CD4-positive, alpha-beta T cell (primary cell): ENCODE results near the gene CCK. TPM values are rescaled to one million over a fixed set of nuclear protein-coding genes. Genes with fewer than 3 reads are reported as not detected.

Experiments used
- ATAC-seq: fragments of 200-7000 bp; cut with Tn5 transposase; one replicate; pipeline ENCODE4 v1.10.0; 2022; ENCODE audit warnings: mild to moderate bottlenecking; ENCODE audit not compliant: poor library complexity
- CTCF ChIA-PET: fragments of 350-600 bp; sonication (Branson Sonifier 250); formaldehyde crosslinking; loops from one replicate; lab custom pipeline; 2021; ENCODE audit warnings: antibody characterized with exemption, inconsistent platforms; lab: Charles Lee
- POLR2A ChIA-PET: fragments of 350-600 bp; sonication (Branson Sonifier 250); formaldehyde crosslinking; loops from one replicate; lab custom pipeline; 2021; ENCODE audit warnings: antibody characterized with exemption, inconsistent platforms; lab: Charles Lee
- DNase-seq, 14 experiments: peaks; one replicate each; pipeline ENCODE4 v3.0.0-alpha.2; 2013 to 2020; ENCODE audit warnings: mixed read lengths in 2 of 14
- H3K27ac ChIP-seq, 2 donors: one replicate each; pipeline versions ENCODE4 v1.5.1 to v1.7.0; 2013; ENCODE audit warnings: low read length in 2 of 2, low read depth in 1 of 2, mild to moderate bottlenecking in 1 of 2
- H3K27me3 ChIP-seq, 2 experiments: 1 replicate in 1 of 2; 2 replicates in 1 of 2; pipeline versions ENCODE4 v1.6.1 to v1.7.0; 2013; ENCODE audit warnings: low read length in 2 of 2, control low read depth in 1 of 2, mild to moderate bottlenecking in 1 of 2, moderate library complexity in 1 of 2; ENCODE audit not compliant: insufficient read depth in 2 of 2, control insufficient read depth in 1 of 2
- H3K36me3 ChIP-seq: one replicate; pipeline ENCODE4 v1.6.1; 2013; ENCODE audit warnings: low read length, control low read depth; ENCODE audit not compliant: insufficient read depth
- H3K4me1 ChIP-seq: one replicate; pipeline ENCODE4 v1.6.1; 2013; ENCODE audit warnings: low read length, control low read depth; ENCODE audit not compliant: insufficient read depth
- H3K4me3 ChIP-seq: one replicate; pipeline ENCODE4 v1.5.1; 2013; ENCODE audit warnings: mild to moderate bottlenecking, low read length, moderate library complexity
- H3K9me3 ChIP-seq, 2 experiments: 1 replicate in 1 of 2; 2 replicates in 1 of 2; pipeline versions ENCODE4 v1.6.1 to v1.7.0; 2013; ENCODE audit warnings: low read length in 2 of 2, mild to moderate bottlenecking in 2 of 2, control low read depth in 1 of 2, moderate library complexity in 1 of 2; ENCODE audit not compliant: control insufficient read depth in 1 of 2, insufficient read depth in 1 of 2
- H3K27ac Mint-ChIP-seq: one replicate; pipeline ENCODE4 v1.8.0; 2020; ENCODE audit warnings: mixed read lengths
- H3K27me3 Mint-ChIP-seq: one replicate; pipeline ENCODE4 v1.8.0; 2021; ENCODE audit warnings: mixed read lengths
- H3K36me3 Mint-ChIP-seq: one replicate; pipeline ENCODE4 v1.8.0; 2021; ENCODE audit warnings: low read depth, mixed read lengths
- H3K4me1 Mint-ChIP-seq: one replicate; pipeline ENCODE4 v1.8.0; 2021; ENCODE audit warnings: low read depth, mixed read lengths
- H3K4me3 Mint-ChIP-seq: one replicate; pipeline ENCODE4 v1.8.0; 2020; ENCODE audit warnings: mild to moderate bottlenecking, mixed read lengths
- H3K9me3 Mint-ChIP-seq: one replicate; pipeline ENCODE4 v1.8.0; 2020; ENCODE audit warnings: mixed read lengths
- intact Hi-C, 2 experiments: fragments of 100-400 bp; cut with DNase I in 1 of 2; cut with micrococcal nuclease in 1 of 2; formaldehyde crosslinking; loops; one replicate each; pipeline versions ENCODE4 v1.15.1 to v1.9.0; 2023 to 2025; cut with DNase I, micrococcal nuclease
- total RNA-seq, 174 experiments: library from RNA in 2 of 174; stranded (reverse) in 2 of 174; gene quantifications; one replicate each; pipeline ENCODE4 v1.2.3 and lab custom pipeline; 2021 to 2026
- TF ChIP-seq, protein P1 (sequence below): fragments of 200-600 bp; IDR thresholded peaks from one replicate; pipeline ENCODE4 v1.8.0; 2022; ENCODE audit warnings: antibody characterized with exemption, mild to moderate bottlenecking

The CCK gene
- total RNA-seq, 2 experiments from 2014 or later, result not detected

DNA sequence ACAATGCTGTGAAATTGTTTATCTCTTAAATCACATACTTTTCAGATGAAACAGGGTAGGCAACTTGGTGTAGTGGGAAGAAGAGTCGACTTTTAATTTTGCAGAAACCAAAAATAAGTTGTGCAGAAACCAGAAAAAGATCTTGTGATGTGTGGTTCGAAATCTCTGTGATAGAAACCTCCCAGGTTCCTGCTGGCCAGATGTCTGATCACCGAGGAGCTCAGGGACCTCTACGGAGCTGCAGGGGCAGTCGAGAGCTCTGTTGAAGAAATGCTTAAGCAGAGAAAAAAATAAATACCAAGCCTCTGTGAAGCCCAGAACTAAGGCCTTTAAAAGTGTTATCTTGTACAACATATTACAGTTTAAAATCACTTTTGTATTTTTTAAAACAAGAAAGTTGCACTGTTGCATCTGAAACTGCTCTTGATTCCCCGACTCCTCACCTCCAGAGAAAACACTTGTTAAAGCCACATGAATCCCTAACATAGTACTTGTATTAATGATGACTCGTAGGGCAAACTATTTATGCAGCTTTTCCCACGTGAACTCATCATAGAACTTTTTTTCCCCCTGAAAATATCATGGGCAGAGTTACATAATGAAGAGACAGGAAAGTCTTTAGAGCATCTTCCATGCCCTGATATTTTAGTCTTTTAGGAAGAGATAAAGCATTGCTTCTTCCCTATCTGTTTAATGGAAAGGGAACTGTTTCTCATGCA lies 51.3 kb downstream of the CCK start:
- POLR2A ChIA-PET, result interaction anchor here (1.0 to 1.9 kb wide), 3 partner anchors 23 to 253 kb away, joined by 3 to 6 read pairs (median 5); partner anchors contain the start of gene ULK4
- peaks cover 4% of the 10 kb centered on the region for H3K36me3 ChIP-seq
- H3K4me1 ChIP-seq, result peaks cover 46% of the 10 kb centered on the region
- no peaks in the 10 kb centered on the region for H3K9me3 ChIP-seq
- H3K27ac ChIP-seq, result peak overlapping the region; percentile 25 to 44
- peak overlapping the region; percentile 65 for H3K27ac Mint-ChIP-seq
- ATAC-seq, result no peak
- H3K4me3 ChIP-seq, result no peak overlapping the region
- no peaks in the 10 kb centered on the region for H3K27me3 ChIP-seq
- H3K27me3 Mint-ChIP-seq, result no peaks in the 10 kb centered on the region
- peak overlapping the region; percentile 47 for H3K4me3 Mint-ChIP-seq
- H3K4me1 Mint-ChIP-seq, result peaks cover 62% of the 10 kb centered on the region
- no peaks in the 10 kb centered on the region for H3K9me3 Mint-ChIP-seq
- CTCF ChIA-PET, result no interaction called here
- TF ChIP-seq, protein P1, sequence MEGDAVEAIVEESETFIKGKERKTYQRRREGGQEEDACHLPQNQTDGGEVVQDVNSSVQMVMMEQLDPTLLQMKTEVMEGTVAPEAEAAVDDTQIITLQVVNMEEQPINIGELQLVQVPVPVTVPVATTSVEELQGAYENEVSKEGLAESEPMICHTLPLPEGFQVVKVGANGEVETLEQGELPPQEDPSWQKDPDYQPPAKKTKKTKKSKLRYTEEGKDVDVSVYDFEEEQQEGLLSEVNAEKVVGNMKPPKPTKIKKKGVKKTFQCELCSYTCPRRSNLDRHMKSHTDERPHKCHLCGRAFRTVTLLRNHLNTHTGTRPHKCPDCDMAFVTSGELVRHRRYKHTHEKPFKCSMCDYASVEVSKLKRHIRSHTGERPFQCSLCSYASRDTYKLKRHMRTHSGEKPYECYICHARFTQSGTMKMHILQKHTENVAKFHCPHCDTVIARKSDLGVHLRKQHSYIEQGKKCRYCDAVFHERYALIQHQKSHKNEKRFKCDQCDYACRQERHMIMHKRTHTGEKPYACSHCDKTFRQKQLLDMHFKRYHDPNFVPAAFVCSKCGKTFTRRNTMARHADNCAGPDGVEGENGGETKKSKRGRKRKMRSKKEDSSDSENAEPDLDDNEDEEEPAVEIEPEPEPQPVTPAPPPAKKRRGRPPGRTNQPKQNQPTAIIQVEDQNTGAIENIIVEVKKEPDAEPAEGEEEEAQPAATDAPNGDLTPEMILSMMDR, result no peak
- intact Hi-C loops, result no loop called here
- H3K36me3 Mint-ChIP-seq, result peaks cover 16% of the 10 kb centered on the region
- DNase-seq, result no peak

DNA sequence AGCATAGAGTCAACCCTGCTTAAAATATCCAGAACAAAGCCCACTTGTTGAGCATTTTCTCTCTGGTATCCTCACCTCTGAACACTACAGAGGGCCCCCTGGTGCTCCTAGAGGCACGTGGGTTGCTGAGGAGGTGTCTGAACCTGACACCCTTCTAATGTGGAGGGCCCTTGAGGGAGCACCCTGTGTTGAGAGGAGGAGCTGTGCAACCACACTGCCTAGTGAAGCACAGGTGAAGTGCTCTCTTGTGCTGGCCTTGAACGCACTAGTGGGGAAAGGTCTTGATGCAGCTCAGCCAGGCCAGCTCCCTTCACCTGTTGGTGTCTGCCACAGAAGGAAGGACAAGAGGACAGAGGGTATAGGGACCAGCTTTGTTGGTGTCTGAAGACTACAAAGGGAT lies 51.9 kb downstream of the CCK start:
- Histone ChIP-seq H3K4me3 (no peak overlapping the region), H3K27me3 (no peaks in the 10 kb centered on the region), H3K36me3 (peaks cover 11% of the 10 kb centered on the region), H3K9me3 (no peaks in the 10 kb centered on the region), H3K4me1 (peaks cover 46% of the 10 kb centered on the region), H3K27ac (peak overlapping the region; percentile 25 to 44)
- Mint-ChIP-seq H3K4me3 (peak overlapping the region; percentile 43), H3K4me1 (peaks cover 62% of the 10 kb centered on the region), H3K27me3 (no peaks in the 10 kb centered on the region), H3K36me3 (peaks cover 23% of the 10 kb centered on the region), H3K27ac (peak overlapping the region; percentile 65), H3K9me3 (no peaks in the 10 kb centered on the region)
- TF ChIP-seq, protein P1, result no peak
- peak in 2 of 14 experiments; percentile 12 to 23 for DNase-seq
- peak; percentile 30 for ATAC-seq
- POLR2A ChIA-PET, result interaction anchor here (1.0 to 1.4 kb wide), 2 partner anchors 23 to 252 kb away, joined by 3 to 5 read pairs; partner anchors contain the start of gene ULK4
- CTCF ChIA-PET, result no interaction called here
- intact Hi-C loops, result no loop called here

DNA sequence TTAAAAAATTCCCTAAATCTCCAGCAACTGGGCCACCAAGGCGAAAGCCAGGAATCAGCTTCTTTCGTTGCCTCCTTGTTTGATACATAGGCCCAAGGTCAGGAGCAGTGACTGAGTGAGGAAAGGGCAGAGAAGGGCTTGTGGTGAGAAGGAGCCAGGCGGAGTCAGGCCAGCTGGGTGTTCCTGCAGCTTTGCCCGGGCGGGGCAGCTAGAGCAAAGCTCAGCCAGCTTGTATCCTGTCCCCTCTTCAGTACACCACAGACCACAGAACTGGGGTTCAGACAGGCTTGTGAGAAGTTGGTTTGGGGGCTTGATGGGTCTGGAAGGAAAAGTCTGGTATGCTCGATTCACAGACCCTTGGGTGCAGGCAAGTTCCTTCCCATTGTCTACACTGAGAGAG lies 52.6 kb downstream of the CCK start:
- intact Hi-C loops, result no loop called here
- ChIA-PET POLR2A (interaction anchor here (1.4 kb wide), 1 partner anchor 23 kb away, joined by 5 read pairs; no protein-coding TSS in a partner anchor), CTCF (no interaction called here)
- Mint-ChIP-seq H3K4me1 (peaks cover 57% of the 10 kb centered on the region), H3K4me3 (peak overlapping the region; percentile 42), H3K27me3 (no peaks in the 10 kb centered on the region), H3K27ac (peak overlapping the region; percentile 65), H3K36me3 (peaks cover 29% of the 10 kb centered on the region), H3K9me3 (no peaks in the 10 kb centered on the region)
- TF ChIP-seq, protein P1, result no peak
- peak overlapping the region in 1 of 2 donors; percentile 44 for H3K27ac ChIP-seq
- H3K9me3 ChIP-seq, result peaks cover 0 to under 1% of the 10 kb centered on the region in 2 experiments
- H3K27me3 ChIP-seq, result no peaks in the 10 kb centered on the region
- H3K4me1 ChIP-seq, result peaks cover 46% of the 10 kb centered on the region
- H3K36me3 ChIP-seq, result peaks cover 17% of the 10 kb centered on the region
- DNase-seq (peak in 5 of 14 experiments; percentile 15 to 49 (median 25)), ATAC-seq (no peak)
- no peak overlapping the region for H3K4me3 ChIP-seq
